Epithelial cell of prostate (primary cell): Measurements from ENCODE around the gene ATG12.
"Not testable (repeated sequence)": the region's sequence is repeated elsewhere in the genome, so short reads cannot be mapped to it uniquely, and the experiment has no call there.

Experiments used
- DNase-seq: peaks from one replicate; pipeline ENCODE4 v3.0.0-alpha.2; 2011; ENCODE audit warnings: low read depth, low spot score
- H3K27ac ChIP-seq: fragments of 450-650 bp; 2 replicates; pipeline ENCODE4 v1.5.1; 2017; ENCODE audit warnings: mild to moderate bottlenecking

The ATG12 gene

GRCh38 chr5:115810761-115811160 lies 30.6 kb downstream of the ATG12 start:
- no peak overlapping the region for H3K27ac ChIP-seq
- no peak for DNase-seq

- DNase-seq = no peak
- no peak overlapping the region for H3K27ac ChIP-seq
Measured at GRCh38 chr5:115809946-115810345, 31.4 kb downstream of the ATG12 start.

GRCh38 chr5:115808066-115808465 lies 33.3 kb downstream of the ATG12 start:
- not testable (repeated sequence) for DNase-seq, H3K27ac ChIP-seq

- no peak overlapping the region for H3K27ac ChIP-seq
Measured at GRCh38 chr5:115807654-115808052, 33.7 kb downstream of the ATG12 start.

GRCh38 chr5:115806986-115807653 lies 34.2 kb downstream of the ATG12 start:
- DNase-seq = no peak
- H3K27ac ChIP-seq = no peak overlapping the region

More at GRCh38 chr5:115807654-115808052, 33.7 kb downstream of the ATG12 start:
- no peak for DNase-seq

- no peak overlapping the region for H3K27ac ChIP-seq
- no peak for DNase-seq
Measured at GRCh38 chr5:115801984-115802383, 39.4 kb downstream of the ATG12 start.

- no peak overlapping the region for H3K27ac ChIP-seq
Measured at GRCh38 chr5:115801152-115801551, 40.2 kb downstream of the ATG12 start.

GRCh38 chr5:115800108-115800507 lies 41.3 kb downstream of the ATG12 start:
- no peak for DNase-seq

More at GRCh38 chr5:115801152-115801551, 40.2 kb downstream of the ATG12 start:
- DNase-seq = no peak

GRCh38 chr5:115798252-115798651 lies 43.1 kb downstream of the ATG12 start:
- no peak overlapping the region for H3K27ac ChIP-seq
- DNase-seq = no peak

More at GRCh38 chr5:115800108-115800507, 41.3 kb downstream of the ATG12 start:
- H3K27ac ChIP-seq = no peak overlapping the region

GRCh38 chr5:115796656-115797055 lies 44.7 kb downstream of the ATG12 start:
- DNase-seq = no peak

GRCh38 chr5:115795700-115796099 lies 45.7 kb downstream of the ATG12 start:
- H3K27ac ChIP-seq = no peak overlapping the region
- DNase-seq = no peak

More at GRCh38 chr5:115796656-115797055, 44.7 kb downstream of the ATG12 start:
- H3K27ac ChIP-seq = no peak overlapping the region

GRCh38 chr5:115788440-115788839 lies 52.9 kb downstream of the ATG12 start:
- DNase-seq = no peak
- no peak overlapping the region for H3K27ac ChIP-seq

- H3K27ac ChIP-seq = no peak overlapping the region
- DNase-seq = no peak
Measured at GRCh38 chr5:115787426-115787825, 53.9 kb downstream of the ATG12 start.

- no peak overlapping the region for H3K27ac ChIP-seq
- no peak for DNase-seq
Measured at GRCh38 chr5:115785381-115786065, 55.8 kb downstream of the ATG12 start.

- no peak for DNase-seq
- no peak overlapping the region for H3K27ac ChIP-seq
Measured at GRCh38 chr5:115778417-115778816, 62.9 kb downstream of the ATG12 start.
